Psoas muscle (tissue), 8 donors: Measurements from ENCODE around the gene ARSB. TPM values are rescaled to one million over a fixed set of nuclear protein-coding genes. Genes with fewer than 3 reads are reported as not detected.

Source experiments
- ATAC-seq, 4 donors: fragments of 200-7000 bp; cut with Tn5 transposase; one replicate each; pipeline ENCODE4 v1.9.1; 2020; ENCODE audit warnings: moderate library complexity in 3 of 4, mild to moderate bottlenecking in 2 of 4
- DNase-seq, 2 donors: peaks; one replicate each; pipeline ENCODE4 v3.0.0-alpha.2; 2020
- H3K27ac ChIP-seq: fragments of 200-600 bp; one replicate; pipeline ENCODE4 v1.8.0; 2022
- H3K27me3 ChIP-seq, 3 donors: fragments of 200-600 bp in 1 of 3; one replicate each; pipeline versions ENCODE4 v1.6.1 to v1.8.0; 2013 to 2022; ENCODE audit warnings: low read length in 2 of 3, mild to moderate bottlenecking in 2 of 3, moderate library complexity in 1 of 3; ENCODE audit not compliant: insufficient read depth in 3 of 3
- H3K36me3 ChIP-seq, 2 donors: fragments of 200-600 bp in 1 of 2; one replicate each; pipeline versions ENCODE4 v1.6.1 to v1.8.0; 2013 to 2022; ENCODE audit warnings: low read depth in 1 of 2, mild to moderate bottlenecking in 1 of 2, moderate library complexity in 1 of 2; ENCODE audit not compliant: insufficient read depth in 1 of 2
- H3K4me1 ChIP-seq: fragments of 200-600 bp; one replicate; pipeline ENCODE4 v1.8.0; 2022
- H3K4me3 ChIP-seq: fragments of 200-600 bp; one replicate; pipeline ENCODE4 v1.8.0; 2022; ENCODE audit warnings: mild to moderate bottlenecking
- H3K9me3 ChIP-seq: fragments of 200-600 bp; one replicate; pipeline ENCODE4 v1.8.0; 2022
- WGBS, 3 donors: extraction: QIAGEN DNeasy Blood & Tissue Kit; methylation state at CpG; one replicate each; pipeline versions ENCODE4 v1.1.6 to v1.1.7; 2013; 5-methylcytosine and 5-hydroxymethylcytosine counted together
- intact Hi-C, 2 donors: fragments of 100-400 bp; cut with DNase I; formaldehyde crosslinking; loops; one replicate each; pipeline versions ENCODE4 v1.11.0 to v1.14.2; 2022
- polyA plus RNA-seq, 3 donors: library from polyadenylated mRNA; stranded (reverse); fragments of 200-250 nt; gene quantifications; one replicate each; pipeline ENCODE4 v1.2.3, GENCODE V29; 2013
- total RNA-seq, 4 donors: library from RNA; stranded (reverse); fragmentation: NEBNext Ultra II Directional in 2 of 4; extraction: Animal tissue kit (Norgen Biotek cat#: 25700) in 2 of 4; gene quantifications; one replicate each; pipeline versions ENCODE4 v1.2.1 to v1.2.4, GENCODE V29; 2021 to 2023
- TF ChIP-seq, protein P1 (sequence below): fragments of 200-600 bp; IDR thresholded peaks from one replicate; pipeline ENCODE4 v1.8.0; 2022; ENCODE audit warnings: antibody characterized with exemption
- donor health status: healthy with polysubstance abuse.
- donor health status: DM: no; HTN: no; CAD: no; lungs with moderate emphysema.
- donor health status: Bipolar disorder and iron deficiency.
- donor health status: healthy.
- donor health status: DM: yes; HTN: yes; CAD: no.
- donor health status: DM: no; HTN: no; CAD: no.
- donor health status: DM: no; HTN: no; CAD: no.
- donor health status: DM: yes; HTN: yes; CAD: no.

Gene ARSB
- total and polyA plus RNA-seq, 7 donors, result 1.3 to 6.5 (median 3.6) TPM

DNA sequence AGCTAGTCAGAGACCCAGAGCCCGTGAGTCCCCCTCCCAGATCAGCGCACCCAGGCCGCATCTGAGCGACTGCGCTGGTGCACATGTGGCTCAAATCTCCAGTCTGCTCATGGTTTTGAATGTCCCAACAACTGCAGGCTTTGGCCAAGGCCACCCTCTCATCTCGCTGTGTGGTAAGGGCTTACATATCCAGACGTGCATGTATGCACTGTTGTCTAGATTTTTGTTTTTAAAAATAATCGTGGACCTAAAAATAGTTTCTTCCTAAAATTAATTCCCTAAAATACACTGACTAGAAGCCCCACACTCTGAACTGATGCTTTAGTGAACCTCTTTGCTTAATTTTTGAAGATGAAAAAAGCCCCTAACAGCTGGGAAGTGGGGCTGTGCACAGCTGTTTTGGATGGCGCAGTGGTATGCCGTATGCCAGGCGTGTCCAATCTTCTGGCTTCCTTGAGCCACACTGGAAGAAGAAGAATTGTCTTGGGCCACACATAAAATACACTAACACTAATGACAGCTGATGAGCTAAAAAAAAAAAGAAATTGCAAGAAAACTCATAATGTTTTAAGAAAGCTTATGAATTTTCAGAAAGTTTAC is 193.5 kb downstream of the ARSB start:
- H3K9me3 ChIP-seq, result no peaks in the 10 kb centered on the region
- TF ChIP-seq, protein P1, sequence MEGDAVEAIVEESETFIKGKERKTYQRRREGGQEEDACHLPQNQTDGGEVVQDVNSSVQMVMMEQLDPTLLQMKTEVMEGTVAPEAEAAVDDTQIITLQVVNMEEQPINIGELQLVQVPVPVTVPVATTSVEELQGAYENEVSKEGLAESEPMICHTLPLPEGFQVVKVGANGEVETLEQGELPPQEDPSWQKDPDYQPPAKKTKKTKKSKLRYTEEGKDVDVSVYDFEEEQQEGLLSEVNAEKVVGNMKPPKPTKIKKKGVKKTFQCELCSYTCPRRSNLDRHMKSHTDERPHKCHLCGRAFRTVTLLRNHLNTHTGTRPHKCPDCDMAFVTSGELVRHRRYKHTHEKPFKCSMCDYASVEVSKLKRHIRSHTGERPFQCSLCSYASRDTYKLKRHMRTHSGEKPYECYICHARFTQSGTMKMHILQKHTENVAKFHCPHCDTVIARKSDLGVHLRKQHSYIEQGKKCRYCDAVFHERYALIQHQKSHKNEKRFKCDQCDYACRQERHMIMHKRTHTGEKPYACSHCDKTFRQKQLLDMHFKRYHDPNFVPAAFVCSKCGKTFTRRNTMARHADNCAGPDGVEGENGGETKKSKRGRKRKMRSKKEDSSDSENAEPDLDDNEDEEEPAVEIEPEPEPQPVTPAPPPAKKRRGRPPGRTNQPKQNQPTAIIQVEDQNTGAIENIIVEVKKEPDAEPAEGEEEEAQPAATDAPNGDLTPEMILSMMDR, result no peak
- 52 to 71% (median 61%) methylated on average over 11 of the region's 11 CpGs for WGBS, 3 donors
- no peak for DNase-seq
- intact Hi-C loops, result no loop called here
- H3K27me3 ChIP-seq, result no peaks in the 10 kb centered on the region
- no peak for ATAC-seq
- no peaks in the 10 kb centered on the region for H3K4me1 ChIP-seq
- H3K36me3 ChIP-seq, result no peaks in the 10 kb centered on the region
- H3K4me3 ChIP-seq, result no peak overlapping the region
- no peak overlapping the region for H3K27ac ChIP-seq

DNA sequence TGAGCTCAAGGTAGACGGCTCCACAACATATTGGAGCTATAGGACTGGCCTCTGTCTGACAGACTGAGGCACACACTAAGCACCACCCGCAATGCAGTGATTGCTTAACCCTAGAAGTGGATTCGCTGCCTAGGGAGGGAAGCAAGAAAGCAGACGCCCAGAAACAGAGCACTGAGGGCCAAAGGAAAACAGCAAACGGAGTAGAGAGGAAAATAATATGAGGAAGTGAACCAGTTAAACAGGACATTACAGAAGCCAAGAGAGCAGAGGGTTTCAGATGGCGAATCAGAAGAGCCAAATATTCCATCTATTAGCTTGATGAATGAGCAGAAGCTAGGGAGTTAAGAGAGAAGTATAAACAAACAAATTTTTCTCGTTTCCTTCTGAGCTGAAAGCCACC is 197.3 kb downstream of the ARSB start:
- Histone ChIP-seq H3K4me1 (no peaks in the 10 kb centered on the region), H3K9me3 (no peaks in the 10 kb centered on the region), H3K36me3 (no peaks in the 10 kb centered on the region), H3K4me3 (no peak overlapping the region), H3K27ac (no peak overlapping the region), H3K27me3 (no peaks in the 10 kb centered on the region)
- ATAC-seq (no peak), DNase-seq (no peak)
- TF ChIP-seq, protein P1, result no peak
- 77 to 83% (median 82%) methylated on average over 7 of the region's 7 CpGs for WGBS, 3 donors
- intact Hi-C loops, result no loop called here

DNA sequence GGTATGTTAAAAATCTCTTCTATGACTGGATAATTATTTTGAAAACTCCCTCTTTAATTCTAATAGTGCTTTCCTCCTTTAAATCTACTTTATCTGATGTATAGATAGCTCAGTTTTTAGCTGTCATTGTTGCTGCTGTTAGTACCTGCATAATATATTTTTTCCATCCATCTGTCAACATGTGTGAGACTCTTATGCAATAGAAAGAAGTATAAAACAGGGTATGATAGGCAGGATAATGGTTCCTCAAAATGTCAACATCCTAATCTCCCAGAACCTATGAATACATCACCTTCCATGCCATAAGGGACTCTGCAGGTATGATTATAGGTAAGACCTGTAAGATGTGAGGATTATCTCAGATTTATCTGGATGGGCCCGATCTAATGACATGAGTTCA is 199.7 kb downstream of the ARSB start:
- no peak for DNase-seq
- Histone ChIP-seq H3K9me3 (no peaks in the 10 kb centered on the region), H3K36me3 (peaks cover 0 to under 1% of the 10 kb centered on the region in 2 donors), H3K27ac (no peak overlapping the region), H3K4me3 (no peak overlapping the region), H3K27me3 (no peaks in the 10 kb centered on the region), H3K4me1 (no peaks in the 10 kb centered on the region)
- TF ChIP-seq, protein P1, result no peak
- intact Hi-C loops, result no loop called here
- no peak for ATAC-seq
- 97 to 100% (median 100%) methylated on average over 1 of the region's 1 CpG for WGBS, 3 donors

DNA sequence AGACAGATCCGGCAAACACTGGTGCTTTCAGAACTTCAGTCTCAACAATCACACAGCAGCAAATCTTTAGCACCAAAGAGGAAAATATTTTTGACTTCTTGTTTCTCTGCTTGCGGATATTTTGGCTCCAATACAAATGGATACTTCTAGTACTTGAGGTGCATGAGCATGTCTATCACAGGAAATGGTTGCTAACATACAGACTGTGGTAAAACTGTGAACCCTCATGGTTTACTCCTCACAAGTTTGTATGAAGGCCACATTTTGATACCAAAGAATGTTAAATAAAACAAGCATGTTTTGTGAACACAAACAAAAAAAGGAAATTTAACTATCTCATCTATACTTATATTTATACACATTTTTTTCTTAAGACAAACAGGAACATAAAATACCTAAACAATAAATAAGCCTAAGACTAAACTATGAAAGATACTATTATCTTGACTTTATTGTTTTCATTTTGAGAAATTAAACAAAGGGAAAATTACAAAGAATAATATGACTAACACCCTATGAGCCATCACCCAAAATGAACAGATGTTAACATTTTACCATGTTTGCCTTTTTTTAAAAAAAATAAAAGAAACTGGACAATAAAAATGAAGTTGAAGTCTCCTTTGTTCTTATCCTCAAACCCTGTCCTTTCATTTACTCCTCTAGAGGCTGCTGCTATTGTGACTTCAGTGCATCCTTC is 201.5 kb downstream of the ARSB start:
- TF ChIP-seq, protein P1, result no peak
- DNase-seq, result no peak
- H3K36me3 ChIP-seq, result peaks cover 0 to 8% of the 10 kb centered on the region in 2 donors
- WGBS, 3 donors, result 93 to 97% (median 94%) methylated on average over 2 of the region's 2 CpGs
- intact Hi-C loops, result no loop called here
- H3K9me3 ChIP-seq, result no peaks in the 10 kb centered on the region
- H3K27ac ChIP-seq, result no peak overlapping the region
- H3K4me3 ChIP-seq, result no peak overlapping the region
- no peak for ATAC-seq
- no peaks in the 10 kb centered on the region for H3K27me3 ChIP-seq
- no peaks in the 10 kb centered on the region for H3K4me1 ChIP-seq
